Hepatocyte (in vitro differentiated cells): ENCODE measurements around the gene GOLGA8N.

Source experiments
- CTCF ChIP-seq: fragments of 200-600 bp; sonication (generic); IDR thresholded peaks from 2 replicates; pipeline ENCODE4 v1.5.1; 2016; ENCODE audit warnings: antibody characterized with exemption, mild to moderate bottlenecking; ENCODE audit not compliant: poor library complexity
- EZH2 ChIP-seq: fragments of 200-600 bp; sonication (generic); IDR thresholded peaks from 2 replicates; pipeline ENCODE4 v1.6.1; 2016; ENCODE audit warnings: antibody characterized with exemption, mild to moderate bottlenecking, borderline replicate concordance

DNA sequence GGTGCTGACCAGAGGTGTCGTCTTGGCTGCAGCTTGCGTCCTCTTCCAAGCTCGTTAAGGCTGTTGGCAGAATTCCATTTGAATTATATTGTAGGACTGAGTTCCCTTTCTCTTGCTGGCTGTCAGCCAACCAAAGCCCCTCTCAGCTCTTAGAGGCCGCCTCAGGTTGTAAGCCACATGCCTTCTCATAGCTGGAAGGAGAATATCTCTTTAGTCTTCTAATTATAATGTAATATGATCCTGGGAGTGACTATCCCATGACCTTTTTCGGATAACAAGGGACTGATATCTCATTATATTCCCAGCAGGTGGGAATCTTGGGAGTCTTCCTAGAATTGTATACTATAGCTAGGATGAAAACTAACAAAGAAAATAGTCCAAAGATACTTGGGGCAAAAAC lies 53.0 kb downstream of the GOLGA8N start:
- TF ChIP-seq CTCF (no peak), EZH2 (no peak)
